ENCODE results near the gene HIVEP3.

The HIVEP3 gene

DNA sequence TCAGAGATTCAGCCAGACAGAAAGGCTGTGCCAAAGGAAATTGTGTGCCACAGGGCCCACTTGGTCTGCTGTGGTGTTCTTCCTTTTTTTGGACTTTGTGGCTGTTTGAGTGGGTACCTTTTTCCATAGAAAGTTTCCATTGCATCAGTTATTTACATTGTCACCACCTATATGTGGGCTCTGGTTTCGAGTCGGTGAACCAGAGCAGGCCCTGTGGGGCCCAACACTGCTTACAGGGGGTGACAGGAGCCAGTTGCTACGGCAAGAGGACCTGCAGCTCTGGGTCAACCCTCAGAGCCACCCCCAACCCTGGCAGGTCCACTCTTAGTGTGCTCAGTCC, 277.3 kb downstream of the HIVEP3 start:
- no peak for DNase-seq (ENCODE audit: low read depth in 2 of 2, low spot score in 1 of 2)

DNA sequence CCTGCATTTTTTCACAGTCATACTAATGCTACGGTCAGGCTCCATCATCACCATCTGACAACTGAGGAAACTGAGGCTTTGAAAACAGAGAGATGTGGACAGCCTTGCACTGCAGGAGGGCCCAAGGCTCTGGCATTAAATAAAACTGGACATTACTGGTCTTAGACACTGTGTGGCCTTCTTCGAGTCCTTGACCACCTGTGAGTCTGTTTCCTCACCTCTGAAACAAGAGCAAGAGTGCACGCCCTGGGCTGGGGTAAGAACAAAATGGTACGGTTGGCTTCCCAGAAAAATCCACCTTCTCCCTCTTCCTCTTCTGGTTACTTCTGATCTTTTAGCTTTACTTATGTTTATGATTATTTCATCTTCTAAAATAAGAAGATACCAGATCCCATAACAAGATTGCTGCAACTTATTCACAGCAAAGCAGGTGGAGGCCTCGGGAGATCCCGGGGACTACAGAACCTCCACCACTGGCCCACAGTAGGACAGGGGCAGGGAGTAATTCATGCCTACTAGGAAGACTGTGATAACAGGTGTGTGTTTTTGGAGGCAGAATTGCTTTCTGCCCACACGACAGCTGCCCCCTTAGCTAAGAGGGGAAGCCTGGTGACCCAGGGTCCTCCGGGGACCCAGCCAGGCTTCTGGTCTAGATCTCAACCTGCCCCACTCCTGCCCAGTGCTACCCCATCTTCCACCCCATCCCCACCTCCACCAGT, 277.8 kb downstream of the HIVEP3 start:
- DNase-seq (ENCODE audit: low read depth in 2 of 2, low spot score in 1 of 2) = no peak

DNA sequence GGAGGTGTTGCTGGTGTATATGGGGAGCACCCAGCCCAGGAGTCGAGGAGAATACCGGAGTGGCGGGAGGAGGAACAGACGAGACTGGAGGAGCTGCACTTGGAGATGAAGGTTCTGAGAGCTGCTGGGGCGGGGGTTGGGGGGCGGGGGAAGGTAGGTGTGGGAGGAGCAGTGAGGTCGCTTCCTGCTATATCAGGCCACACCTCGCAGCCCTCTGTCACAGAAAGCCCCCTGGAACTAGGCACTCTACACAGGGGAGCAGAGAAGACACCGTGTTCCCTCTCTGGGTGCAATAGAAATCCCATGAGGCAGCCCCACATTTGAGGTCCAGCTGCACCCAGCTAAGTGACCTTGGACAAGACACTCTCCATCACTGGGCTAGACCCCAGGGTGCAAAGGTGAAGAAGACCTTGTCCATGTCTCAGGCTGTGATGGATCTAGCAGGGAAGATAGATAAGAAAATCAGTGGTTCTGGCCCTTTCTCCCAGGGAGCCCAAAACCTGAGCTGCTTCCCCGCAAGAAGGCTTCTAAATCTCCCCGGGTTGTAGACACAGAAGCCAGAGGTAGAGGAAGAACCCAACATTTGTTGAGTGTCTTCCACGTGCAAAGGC, 278.5 kb downstream of the HIVEP3 start:
- DNase-seq (ENCODE audit: low read depth in 2 of 2, low spot score in 1 of 2) = no peak

DNA sequence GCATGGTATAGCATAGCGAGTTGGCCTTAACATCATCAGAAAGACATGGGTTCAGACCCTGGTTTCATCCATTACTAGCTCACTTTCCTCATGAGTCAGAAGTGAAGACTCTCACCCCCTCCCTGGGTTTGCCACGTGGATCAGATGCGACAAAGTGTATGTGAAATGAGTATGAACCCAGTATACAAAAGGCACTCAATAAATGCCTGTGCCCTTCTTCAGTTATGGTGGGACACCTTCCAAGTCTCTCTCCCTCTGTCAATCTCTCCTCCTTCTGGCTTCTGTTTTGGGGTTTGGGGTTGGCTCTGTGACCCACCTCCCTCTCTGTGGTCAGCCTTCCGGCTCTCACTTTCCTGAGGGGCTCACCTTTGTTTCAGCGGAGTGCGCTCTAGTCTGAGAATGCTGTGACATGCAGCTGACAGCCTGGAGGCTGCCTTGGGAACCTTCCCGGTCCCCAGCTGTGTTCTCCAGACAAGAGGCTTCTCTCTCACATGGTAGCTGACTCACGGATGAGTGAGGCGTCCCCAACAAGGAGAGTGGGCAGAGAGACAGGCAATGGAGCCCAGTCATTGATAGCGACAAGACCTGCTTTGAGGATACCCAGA, 279.3 kb downstream of the HIVEP3 start:
- no peak for DNase-seq (ENCODE audit: low read depth in 2 of 2, low spot score in 1 of 2)

DNA sequence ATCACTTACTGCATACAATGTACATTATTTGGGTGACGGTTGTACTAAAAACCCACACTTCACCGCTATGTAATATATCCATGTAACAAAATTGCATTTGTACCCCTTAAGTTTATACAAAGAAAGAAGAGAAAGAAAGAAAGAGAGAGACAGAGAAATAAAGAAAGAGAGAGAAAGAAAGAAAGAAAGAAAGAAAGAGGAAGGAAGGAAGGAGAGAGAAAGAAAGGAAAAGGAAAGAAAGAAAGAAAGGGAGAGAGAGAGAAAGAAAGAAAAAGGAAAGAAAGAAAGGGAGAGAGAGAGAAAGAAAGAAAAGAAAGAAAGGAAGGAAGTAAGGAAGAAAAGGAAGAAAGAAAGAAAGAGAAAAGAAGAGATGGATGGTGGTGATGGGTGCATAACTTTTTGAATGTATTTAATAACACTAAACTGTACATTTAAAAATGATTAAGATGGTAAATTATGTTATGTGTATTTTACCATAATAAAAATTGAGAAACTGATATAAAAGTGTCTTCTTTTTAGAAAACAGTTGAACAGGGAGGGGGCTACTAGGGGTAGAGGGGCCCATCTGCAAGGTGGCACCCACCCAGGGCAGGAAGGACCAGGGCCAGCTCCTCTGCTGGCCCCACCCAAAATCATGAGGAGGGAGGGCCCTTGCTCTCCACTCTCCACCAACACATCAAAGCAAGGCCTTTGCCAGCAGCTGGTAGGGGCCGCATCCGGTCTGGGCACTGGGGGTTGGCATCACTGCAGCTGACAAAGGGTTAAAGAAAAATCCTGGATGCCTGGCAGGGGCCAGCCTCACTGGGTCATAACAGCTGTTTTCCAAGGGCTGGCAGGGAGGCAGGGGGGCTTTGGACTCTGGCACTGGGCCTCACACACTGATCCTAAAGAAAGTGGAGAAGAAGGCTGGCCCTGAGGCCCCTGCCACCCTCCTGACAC, 280.4 kb downstream of the HIVEP3 start:
- DNase-seq (ENCODE audit: low read depth in 2 of 2, low spot score in 1 of 2) = no peak

DNA sequence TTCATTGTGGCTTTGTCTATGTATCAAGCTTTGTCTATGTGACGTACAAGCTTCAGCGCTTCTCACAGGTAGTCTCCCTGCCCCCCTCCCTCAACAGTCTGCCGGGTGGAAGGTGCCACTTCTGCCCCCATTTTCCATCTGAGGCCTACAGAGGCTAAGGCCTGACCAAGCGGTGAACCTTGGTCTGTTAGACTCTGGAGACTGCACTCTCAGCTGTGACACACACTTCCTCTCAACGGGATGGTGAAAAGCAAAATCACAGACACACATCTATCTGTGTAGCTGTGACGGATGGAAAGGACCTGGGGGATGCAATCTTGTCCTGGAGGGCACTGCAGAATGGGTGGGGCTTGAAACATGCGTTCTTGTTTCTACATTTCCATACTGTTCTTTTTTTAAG, 281.4 kb downstream of the HIVEP3 start:
- DNase-seq (ENCODE audit: low read depth in 2 of 2, low spot score in 1 of 2) = no peak

DNA sequence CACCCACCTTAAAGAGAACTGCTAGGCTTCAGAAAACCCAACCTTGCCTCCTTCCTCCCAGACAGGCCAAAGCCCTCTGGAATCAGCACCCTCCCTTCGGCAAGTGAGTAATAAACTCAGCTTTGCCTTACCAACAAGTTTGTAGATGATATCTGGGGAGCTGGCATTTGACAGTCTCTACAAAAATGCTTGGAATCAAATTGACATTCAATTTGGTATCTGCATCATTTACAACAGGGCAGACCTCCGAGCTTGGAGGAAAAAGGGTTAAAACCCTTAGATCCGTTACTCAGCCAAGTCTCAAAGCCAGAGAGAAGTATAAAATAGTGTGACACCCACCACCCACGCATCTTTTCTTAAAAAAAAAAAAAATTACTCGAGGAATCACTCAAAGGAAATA, 285.0 kb downstream of the HIVEP3 start:
- DNase-seq (ENCODE audit: low read depth in 2 of 2, low spot score in 1 of 2) = no peak

DNA sequence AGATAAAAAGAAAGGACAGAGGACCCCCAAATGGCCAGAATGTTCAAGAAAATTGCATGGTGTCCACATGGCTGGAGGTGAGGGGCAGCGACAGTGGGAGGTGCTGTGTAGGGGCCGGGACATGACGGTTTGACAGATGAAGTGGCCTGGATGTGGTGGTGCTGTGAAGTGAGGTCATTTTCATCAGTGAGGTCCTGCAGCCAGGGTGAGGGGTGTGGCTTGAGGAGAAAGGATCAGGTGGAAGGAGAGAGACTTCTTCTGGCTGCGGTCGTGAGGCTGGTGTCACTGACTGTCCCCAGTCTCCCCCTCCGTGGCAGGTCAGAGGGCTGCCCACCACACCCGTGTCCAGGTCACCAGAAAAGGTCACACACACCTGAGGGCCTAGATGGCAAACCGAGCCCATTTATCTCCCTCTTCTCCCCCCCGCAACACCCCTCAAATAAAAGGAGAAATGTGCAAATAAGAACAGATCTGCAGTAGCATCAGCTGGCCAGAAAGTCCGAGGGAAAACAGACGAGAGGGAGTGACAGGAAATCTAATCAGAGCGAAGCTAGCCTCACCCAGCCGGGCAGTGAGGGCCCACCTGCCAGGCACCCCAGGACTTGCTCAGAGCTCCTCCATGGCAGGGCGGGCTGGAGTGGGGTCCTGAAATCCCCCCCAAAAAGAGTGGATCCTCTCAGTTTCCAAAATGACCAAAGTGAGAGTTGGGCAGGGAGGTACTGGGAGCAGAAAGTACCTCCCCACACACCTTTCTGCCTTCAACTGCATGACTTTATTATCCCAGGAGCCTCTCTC, 285.7 kb downstream of the HIVEP3 start:
- DNase-seq (ENCODE audit: low read depth in 2 of 2, low spot score in 1 of 2) = no peak

DNA sequence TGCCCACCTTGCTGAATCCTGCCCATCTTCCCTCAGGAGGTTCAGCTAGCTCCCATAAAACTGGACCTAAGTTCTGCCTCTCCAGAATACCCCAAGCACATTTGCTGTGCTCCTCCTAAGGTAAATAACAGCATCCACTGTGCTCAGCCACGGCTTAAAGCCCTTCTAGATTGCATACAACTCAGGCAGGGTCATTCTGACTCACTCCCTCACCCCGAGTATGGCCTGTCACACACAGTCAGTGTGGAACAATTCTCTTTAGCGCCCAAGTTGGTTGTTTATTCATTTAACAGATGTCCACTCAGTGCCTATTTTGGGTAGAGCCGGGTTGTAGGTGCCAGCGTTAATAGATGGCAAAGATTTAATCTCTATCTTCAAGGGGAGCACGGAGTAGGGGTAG, 286.8 kb downstream of the HIVEP3 start:
- no peak for DNase-seq (ENCODE audit: low read depth in 2 of 2, low spot score in 1 of 2)

DNA sequence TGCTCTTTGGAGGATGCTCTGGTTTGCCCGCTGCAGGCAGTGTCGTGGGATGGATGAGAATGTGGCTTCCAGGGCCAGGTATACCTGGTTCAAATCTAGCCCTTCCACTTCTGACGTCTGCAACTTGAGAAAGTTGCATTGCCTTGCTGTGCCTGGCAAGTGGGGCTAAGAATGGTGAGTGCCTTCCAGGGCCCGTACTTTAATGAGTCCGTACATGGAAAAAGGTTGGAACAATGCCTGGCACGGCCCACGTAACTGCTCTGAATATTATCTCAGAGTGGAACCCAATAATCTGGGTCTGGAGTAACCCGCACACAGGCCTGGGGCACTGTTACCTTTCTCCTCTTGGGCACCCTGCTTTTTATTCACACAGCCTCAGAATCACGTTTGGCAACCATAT, 287.6 kb downstream of the HIVEP3 start:
- DNase-seq (ENCODE audit: low read depth in 2 of 2, low spot score in 1 of 2) = no peak

DNA sequence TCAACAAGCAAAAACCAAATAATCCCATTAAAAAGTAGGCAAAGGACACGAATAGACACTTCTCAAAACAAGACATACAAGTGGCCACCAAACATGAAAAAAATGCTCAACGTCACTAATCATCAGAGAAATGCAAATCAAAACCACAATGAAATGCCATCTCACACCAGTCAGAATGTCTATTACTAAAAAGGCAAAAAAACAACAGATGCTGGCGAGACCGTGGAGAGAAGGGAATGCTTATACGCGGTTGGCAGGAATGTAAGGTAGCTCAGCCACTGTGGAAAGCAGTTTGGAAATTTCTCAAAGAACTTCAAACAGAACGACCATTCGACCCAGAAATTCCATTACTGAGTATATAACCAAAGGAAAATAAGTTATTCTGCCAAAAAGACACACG, 289.2 kb downstream of the HIVEP3 start:
- no peak for DNase-seq (ENCODE audit: low read depth in 2 of 2, low spot score in 1 of 2)

DNA sequence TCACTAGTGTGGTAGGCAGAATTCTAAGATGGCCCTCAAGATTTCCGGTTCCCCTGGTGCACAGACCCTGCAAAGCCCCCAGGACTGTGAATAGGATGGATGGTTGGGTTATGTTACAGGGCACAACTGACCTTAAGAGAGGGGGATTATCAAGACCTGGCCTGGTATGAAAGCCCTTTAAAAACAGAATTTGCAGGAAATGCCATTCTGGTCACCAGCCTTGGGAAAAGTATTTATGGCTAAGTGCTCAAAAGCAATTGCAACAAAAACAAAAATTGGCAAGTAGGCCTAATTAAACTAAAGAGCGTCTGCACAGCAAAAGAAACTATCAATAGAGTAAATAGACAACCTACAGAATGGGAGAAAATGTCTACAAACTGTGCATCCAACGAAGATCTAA, 289.6 kb downstream of the HIVEP3 start:
- DNase-seq (ENCODE audit: low read depth in 2 of 2, low spot score in 1 of 2) = no peak

DNA sequence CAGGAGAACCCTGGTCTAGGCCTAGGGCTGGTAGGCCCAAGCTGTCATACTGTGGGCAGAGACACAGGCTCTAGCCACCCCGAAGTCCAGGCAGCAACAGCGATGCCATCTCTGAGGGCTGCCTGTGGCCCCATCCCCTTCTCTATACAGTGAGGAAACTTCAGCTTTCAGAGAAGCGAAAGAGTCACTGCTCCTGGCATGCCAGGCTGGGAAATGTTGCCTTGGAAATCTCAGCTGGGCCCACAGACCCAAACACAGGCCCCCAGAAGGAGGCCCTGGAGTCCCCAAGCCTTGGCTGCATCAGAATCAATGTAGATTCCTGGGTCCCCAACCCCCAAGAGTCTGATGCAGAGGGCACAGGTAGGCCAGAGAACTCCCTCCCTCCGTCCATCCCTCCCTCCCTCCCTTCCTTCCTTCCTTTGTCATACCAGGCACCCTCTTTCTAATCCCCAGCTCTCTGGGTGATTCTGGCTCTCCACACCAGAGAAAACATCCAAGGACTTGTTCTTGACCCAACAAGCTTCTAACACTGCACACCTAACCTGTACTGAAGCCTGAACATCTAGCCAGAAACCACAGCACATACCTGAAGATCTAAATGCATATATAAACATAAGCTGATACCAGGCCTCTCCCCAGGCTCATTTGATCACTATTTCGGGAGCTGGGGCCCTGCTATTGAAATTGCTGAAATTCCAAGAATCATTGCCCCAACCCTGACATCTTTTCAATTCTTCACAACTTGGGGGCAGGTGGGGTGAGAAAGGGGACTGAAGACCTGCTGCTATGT, 291.0 kb downstream of the HIVEP3 start:
- DNase-seq (ENCODE audit: low read depth in 2 of 2, low spot score in 1 of 2) = no peak

DNA sequence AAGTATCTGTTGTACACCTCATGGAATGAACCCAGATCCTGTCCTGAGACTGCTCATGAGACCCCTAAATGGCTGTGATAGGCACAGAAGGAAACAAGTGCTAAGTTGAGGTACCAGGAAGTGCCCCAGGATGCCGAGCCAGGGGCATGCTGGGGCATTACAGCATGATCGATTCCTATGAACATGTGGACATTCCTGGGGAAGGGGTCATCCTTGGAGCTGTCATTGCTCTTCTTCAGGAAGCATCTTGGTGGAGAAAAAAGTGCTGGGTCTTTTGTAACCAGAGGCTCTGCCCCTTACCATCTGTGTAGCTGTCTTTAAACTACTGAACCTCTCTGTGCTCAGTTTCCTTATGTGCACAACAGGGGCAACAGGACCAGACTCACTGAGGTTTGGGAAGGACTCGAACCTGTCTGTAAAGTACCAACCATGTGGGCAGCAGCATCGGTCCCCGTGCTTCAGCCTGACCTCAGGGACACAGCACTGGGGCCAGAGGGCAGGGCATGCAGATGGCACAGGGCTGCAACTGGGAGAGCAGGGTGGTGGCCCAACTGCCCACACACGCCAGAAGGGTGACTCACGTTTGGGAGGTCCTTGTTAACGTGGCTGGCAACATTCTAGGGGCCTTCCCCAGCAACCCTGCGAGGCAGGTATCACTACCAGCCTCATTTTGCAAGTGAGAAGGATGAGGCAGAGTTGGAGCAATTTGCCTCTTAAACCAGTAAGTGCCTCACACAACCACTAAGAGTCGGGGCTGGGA, 291.9 kb downstream of the HIVEP3 start:
- DNase-seq (ENCODE audit: low read depth in 2 of 2, low spot score in 1 of 2) = no peak

DNA sequence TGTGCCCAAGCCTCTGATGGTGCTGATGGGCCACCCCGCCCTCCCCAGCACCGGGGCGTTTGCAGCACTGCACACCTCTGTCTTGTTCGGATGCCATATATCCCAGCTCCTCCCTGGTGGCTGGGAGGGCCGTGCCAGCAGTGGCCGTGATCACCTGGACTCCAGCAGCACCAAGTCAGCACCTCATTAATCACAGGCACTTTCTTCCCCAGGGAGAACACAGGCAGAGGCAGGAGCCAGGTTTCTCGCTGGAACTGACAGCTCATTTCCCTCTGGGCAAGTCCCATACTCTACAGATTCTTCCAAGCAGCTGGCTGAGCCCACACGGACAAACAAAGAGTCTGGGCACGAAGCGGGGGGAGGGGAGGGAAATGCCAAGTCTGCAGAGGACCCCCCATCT, 292.6 kb downstream of the HIVEP3 start:
- DNase-seq (ENCODE audit: low read depth in 2 of 2, low spot score in 1 of 2) = no peak

DNA sequence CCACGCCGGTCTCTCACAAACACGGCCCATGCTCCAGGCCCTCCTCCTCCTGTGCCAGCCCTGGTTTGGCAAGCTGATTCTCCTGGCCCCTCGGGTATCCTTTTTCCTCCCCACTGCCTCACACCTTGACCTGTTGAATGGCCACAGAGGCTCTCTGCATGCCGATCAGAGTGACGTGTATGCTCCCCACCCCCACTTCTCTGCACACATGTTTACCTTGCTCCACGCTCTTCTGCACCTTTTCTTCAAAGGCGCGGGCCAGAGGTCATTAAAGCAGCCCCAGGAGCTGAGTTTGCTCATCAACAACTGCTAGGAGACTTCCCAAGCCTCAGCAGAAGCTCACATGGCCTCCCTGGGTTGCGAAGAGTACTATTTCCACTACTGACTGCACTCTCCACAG, 295.0 kb downstream of the HIVEP3 start:
- no peak for DNase-seq (ENCODE audit: low read depth in 2 of 2, low spot score in 1 of 2)

DNA sequence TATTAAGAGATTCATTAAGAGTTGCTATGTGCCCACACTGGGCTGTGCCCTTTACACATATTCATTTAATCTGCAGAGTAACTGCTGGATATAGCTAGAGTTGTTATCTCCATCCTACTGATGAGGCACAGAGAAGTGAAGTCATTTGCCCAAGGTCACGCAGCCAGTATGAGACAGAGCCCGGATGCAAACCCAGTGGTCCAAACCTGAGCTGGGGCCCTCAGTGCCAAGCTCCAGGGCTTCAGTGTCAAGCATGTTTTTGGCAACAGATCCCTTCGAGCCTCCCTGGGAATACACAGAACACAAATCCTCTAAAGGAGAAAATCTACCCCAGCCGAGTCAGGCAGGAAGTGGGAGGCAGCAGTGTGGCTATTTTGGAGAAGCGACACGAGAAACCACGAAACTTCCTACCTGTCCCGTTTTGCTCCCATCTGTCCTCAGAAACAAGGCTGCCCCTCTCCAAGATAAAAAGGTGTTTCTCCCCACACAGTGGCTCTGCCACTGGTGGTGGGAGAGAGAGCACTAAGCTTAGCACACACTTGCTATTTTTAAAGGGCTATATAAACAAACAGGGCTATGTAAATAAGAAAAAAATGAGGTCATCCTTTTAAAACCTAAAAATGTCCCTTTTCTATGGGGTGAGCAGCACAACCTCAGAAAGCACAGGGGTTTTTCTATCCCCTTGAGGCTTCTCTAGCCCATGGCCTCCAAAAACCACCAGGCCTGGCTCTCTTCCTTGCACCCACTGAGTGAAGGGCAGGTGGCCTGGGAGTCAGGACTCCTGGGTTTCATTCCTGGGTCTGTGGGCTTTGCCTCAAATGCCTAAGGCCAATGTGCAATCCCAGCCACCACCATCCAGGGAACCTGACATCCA, 295.6 kb downstream of the HIVEP3 start:
- DNase-seq (ENCODE audit: low read depth in 2 of 2, low spot score in 1 of 2) = no peak

DNA sequence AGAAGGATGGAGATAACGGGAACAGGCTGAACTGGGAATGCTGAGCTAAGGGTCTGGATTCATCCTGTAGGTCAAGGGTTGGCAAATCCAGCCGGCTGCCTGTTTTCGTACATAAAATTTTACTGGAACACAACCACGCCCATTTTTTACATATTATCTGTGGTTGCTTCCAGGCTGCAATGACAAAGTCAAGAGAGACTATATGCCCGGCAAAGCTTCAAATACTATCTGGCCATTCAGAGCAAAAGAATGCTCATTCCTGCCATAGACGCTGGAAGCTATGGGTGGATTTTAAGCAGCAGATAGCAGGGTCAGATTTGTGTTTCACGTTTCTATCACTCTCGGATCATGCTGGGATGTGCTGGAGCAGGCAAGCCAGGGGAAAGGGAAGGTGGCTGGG, 296.3 kb downstream of the HIVEP3 start:
- no peak for DNase-seq (ENCODE audit: low read depth in 2 of 2, low spot score in 1 of 2)

DNA sequence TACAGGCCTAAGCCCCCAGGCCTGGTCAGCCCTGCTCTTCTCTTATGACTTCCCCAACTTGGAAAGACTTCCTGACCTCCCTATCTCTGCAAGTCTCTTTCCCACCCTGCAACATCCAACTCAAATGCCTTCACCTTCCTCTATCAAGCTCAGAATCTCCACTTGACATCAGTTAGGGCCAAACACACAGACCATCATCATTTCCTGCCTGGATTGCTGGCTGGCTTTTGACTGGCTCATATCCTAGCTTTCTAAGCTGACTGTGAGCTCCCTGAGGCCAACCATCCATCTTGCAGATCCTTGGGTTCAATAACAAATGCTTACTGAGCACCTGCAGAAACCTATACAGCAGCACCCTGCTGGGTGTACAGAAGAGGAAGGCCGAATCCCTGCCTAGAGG, 296.9 kb downstream of the HIVEP3 start:
- no peak for DNase-seq (ENCODE audit: low read depth in 2 of 2, low spot score in 1 of 2)
